ENCODE data around the gene KIAA0930.
"Not testable (repeated sequence)": the region's sequence is repeated elsewhere in the genome, so short reads cannot be mapped to it uniquely, and the experiment has no call there.

The KIAA0930 gene

GRCh38 chr22:45240810-45241631, at the start of gene KIAA0930:
Gene KIAA0930, minus strand, starts transcription at chr22:45240894. Its CDS starts 191 bp downstream, at chr22:45240703.
- peak; percentile 67 for DNase-seq (ENCODE audit: low read depth)

GRCh38 chr22:45286854-45287551, 46.3 kb upstream of the KIAA0930 start:
- no peak for DNase-seq (ENCODE audit: low read depth)

- DNase-seq (ENCODE audit: low read depth), result no peak
Observed at GRCh38 chr22:45285263-45286058, 44.8 kb upstream of the KIAA0930 start.

- peak; percentile 24 for DNase-seq (ENCODE audit: low read depth)
Observed at GRCh38 chr22:45284705-45285262, 44.1 kb upstream of the KIAA0930 start, which contains the start of gene UPK3A. Gene UPK3A, plus strand, starts transcription at chr22:45284949. Its CDS starts 65 bp downstream, at chr22:45285014.

- no peak for DNase-seq (ENCODE audit: low read depth)
Observed at GRCh38 chr22:45281010-45281409, 40.3 kb upstream of the KIAA0930 start.

GRCh38 chr22:45280587-45280980, 39.9 kb upstream of the KIAA0930 start:
- DNase-seq (ENCODE audit: low read depth), result no peak

GRCh38 chr22:45278125-45278524, 37.4 kb upstream of the KIAA0930 start:
- DNase-seq (ENCODE audit: low read depth), result no peak

GRCh38 chr22:45277720-45278119, 37.0 kb upstream of the KIAA0930 start:
- not testable (repeated sequence) for DNase-seq (ENCODE audit: low read depth)

GRCh38 chr22:45276507-45277105, 35.9 kb upstream of the KIAA0930 start:
- no peak for DNase-seq (ENCODE audit: low read depth)

GRCh38 chr22:45273452-45274075, 32.9 kb upstream of the KIAA0930 start:
- DNase-seq (ENCODE audit: low read depth), result no peak

- no peak for DNase-seq (ENCODE audit: low read depth)
Observed at GRCh38 chr22:45272498-45272897, 31.8 kb upstream of the KIAA0930 start.

- no peak for DNase-seq (ENCODE audit: low read depth)
Observed at GRCh38 chr22:45271667-45272201, 31.0 kb upstream of the KIAA0930 start.

- DNase-seq (ENCODE audit: low read depth), result no peak
Observed at GRCh38 chr22:45270095-45271020, 29.7 kb upstream of the KIAA0930 start.

GRCh38 chr22:45268958-45269844, 28.5 kb upstream of the KIAA0930 start:
- peak; percentile 81 for DNase-seq (ENCODE audit: low read depth)

GRCh38 chr22:45268167-45268957, 27.7 kb upstream of the KIAA0930 start:
- DNase-seq (ENCODE audit: low read depth), result no peak

- no peak for DNase-seq (ENCODE audit: low read depth)
Observed at GRCh38 chr22:45265535-45265934, 24.8 kb upstream of the KIAA0930 start.

GRCh38 chr22:45263463-45264269, 23.0 kb upstream of the KIAA0930 start:
- DNase-seq (ENCODE audit: low read depth), result no peak

All from stimulated activated CD8-positive, alpha-beta memory T cell treated with anti-CD3 and anti-CD28 coated beads, Interleukin-15, amount 100 ng/mL, for 1 hour (primary cell).